T-helper 2 cell treated with Interferon-gamma antibody and Interleukin-4, amounts not matched to agents 100 ng/mL and 5 ng/mL, for 36 hours (primary cell): ENCODE results near the gene ZNHIT2. TPM values are rescaled to one million over a fixed set of nuclear protein-coding genes. Genes with fewer than 3 reads are reported as not detected.

Experiments used
- intact Hi-C: fragments of 100-400 bp; cut with micrococcal nuclease; formaldehyde crosslinking; loops from one replicate; pipeline ENCODE4 v1.15.1; 2023
- total RNA-seq: library from RNA; stranded (reverse); gene quantifications from 2 replicates; pipeline ENCODE4 v1.2.3, GENCODE V29; 2022

ZNHIT2 gene
- total RNA-seq, 1 donor from 2014 or later = 9.4 TPM

- intact Hi-C loops = no loop called here
Observed at GRCh38 chr11:65108469-65109123, 8.9 kb downstream of the ZNHIT2 start.

- intact Hi-C loops = no loop called here
Observed at GRCh38 chr11:65107751-65108468, 9.6 kb downstream of the ZNHIT2 start.

- intact Hi-C loops = no loop called here
Observed at GRCh38 chr11:65107078-65107477, 10.4 kb downstream of the ZNHIT2 start.

- intact Hi-C loops = no loop called here
Observed at GRCh38 chr11:65104628-65105027, 12.9 kb downstream of the ZNHIT2 start.

- intact Hi-C loops = no loop called here
Observed at GRCh38 chr11:65103476-65103875, 14.0 kb downstream of the ZNHIT2 start.

GRCh38 chr11:65102142-65103095, 15.1 kb downstream of the ZNHIT2 start:
- intact Hi-C loops = no loop called here

- intact Hi-C loops = no loop called here
Observed at GRCh38 chr11:65100674-65101350, 16.7 kb downstream of the ZNHIT2 start.

- intact Hi-C loops = loop anchor here (1.0 kb wide), 5 partner anchors 13 to 70 kb away; partner anchors contain the start of genes CDCA5, SNX15, SYVN1 and TM7SF2
Observed at GRCh38 chr11:65096926-65097325, 20.6 kb downstream of the ZNHIT2 start.

- intact Hi-C loops = loop anchor here (1.0 kb wide), 5 partner anchors 12 to 69 kb away; partner anchors contain the start of genes CDCA5, SNX15, SYVN1 and TM7SF2
Observed at GRCh38 chr11:65095974-65096806, 21.3 kb downstream of the ZNHIT2 start, which contains the start of gene VPS51. TSS of gene VPS51 (plus strand) at chr11:65096214. CDS start at chr11:65096251, 37 bp downstream.

GRCh38 chr11:65095427-65095826, 22.1 kb downstream of the ZNHIT2 start:
- intact Hi-C loops = no loop called here

GRCh38 chr11:65090628-65091027, 26.9 kb downstream of the ZNHIT2 start:
- intact Hi-C loops = no loop called here

- intact Hi-C loops = no loop called here
Observed at GRCh38 chr11:65089621-65090020, 27.9 kb downstream of the ZNHIT2 start.

- intact Hi-C loops = no loop called here
Observed at GRCh38 chr11:65087827-65088226, 29.7 kb downstream of the ZNHIT2 start.

GRCh38 chr11:65087216-65087615, 30.3 kb downstream of the ZNHIT2 start:
- intact Hi-C loops = no loop called here

- intact Hi-C loops = no loop called here
Observed at GRCh38 chr11:65086809-65087208, 30.7 kb downstream of the ZNHIT2 start.

- intact Hi-C loops = no loop called here
Observed at GRCh38 chr11:65085446-65085845, 32.1 kb downstream of the ZNHIT2 start.

- intact Hi-C loops = loop anchor here (1.0 to 5.0 kb wide), 7 partner anchors 12 to 167 kb away; partner anchors contain the start of genes ATG2A, FAU, MRPL49 and SAC3D1
Observed at GRCh38 chr11:65084598-65085375, 32.7 kb downstream of the ZNHIT2 start.

- intact Hi-C loops = loop anchor here (1.0 to 5.0 kb wide), 7 partner anchors 12 to 167 kb away; partner anchors contain the start of genes ATG2A, FAU, MRPL49 and SAC3D1
Observed at GRCh38 chr11:65083834-65084597, 33.5 kb downstream of the ZNHIT2 start, which contains the start of the genes CDCA5 and ZFPL1. TSS of gene CDCA5 (minus strand) at chr11:65084040. CDS start at chr11:65083978, 62 bp downstream. TSS of gene ZFPL1 (plus strand) at chr11:65084222. CDS start at chr11:65084699, 477 bp downstream.
